IPS-18a (cell line): ENCODE measurements around the gene CHST3.
"Not testable (repeated sequence)": the region's sequence is repeated elsewhere in the genome, so short reads cannot be mapped to it uniquely, and the experiment has no call there.

Source experiments
- H3K27ac ChIP-seq: one replicate; pipeline ENCODE4 v1.5.1; 2013; ENCODE audit warnings: low read length
- H3K27me3 ChIP-seq: one replicate; pipeline ENCODE4 v1.6.1; 2013; ENCODE audit warnings: mild to moderate bottlenecking, low read length; ENCODE audit not compliant: control insufficient read depth, insufficient read depth
- H3K36me3 ChIP-seq: one replicate; pipeline ENCODE4 v1.6.1; 2013; ENCODE audit warnings: low read depth, low read length; ENCODE audit not compliant: control insufficient read depth
- H3K4me1 ChIP-seq: one replicate; pipeline ENCODE4 v1.6.1; 2013; ENCODE audit warnings: low read depth, low read length; ENCODE audit not compliant: control insufficient read depth
- H3K4me3 ChIP-seq: one replicate; pipeline ENCODE4 v1.5.1; 2013; ENCODE audit warnings: low read length
- H3K9ac ChIP-seq: one replicate; pipeline ENCODE4 v1.6.1; 2013; ENCODE audit warnings: mild to moderate bottlenecking, low read length, moderate library complexity
- H3K9me3 ChIP-seq: one replicate; pipeline ENCODE4 v1.6.1; 2013; ENCODE audit warnings: low read depth, low read length; ENCODE audit not compliant: control insufficient read depth

The CHST3 gene

GRCh38 chr10:71977614-71977903 lies 13.4 kb downstream of the CHST3 start:
- H3K4me1 ChIP-seq = not testable (repeated sequence)

GRCh38 chr10:71978476-71978875 lies 14.3 kb downstream of the CHST3 start:
- no peaks in the 10 kb centered on the region for H3K36me3 ChIP-seq
- no peak overlapping the region for H3K9ac ChIP-seq
- no peaks in the 10 kb centered on the region for H3K27me3 ChIP-seq
- H3K4me1 ChIP-seq = peaks cover 7% of the 10 kb centered on the region
- H3K9me3 ChIP-seq = no peaks in the 10 kb centered on the region
- H3K27ac ChIP-seq = no peak overlapping the region
- H3K4me3 ChIP-seq = no peak overlapping the region

More at GRCh38 chr10:71977614-71977903, 13.4 kb downstream of the CHST3 start:
- H3K27ac ChIP-seq, H3K36me3 ChIP-seq, H3K4me3 ChIP-seq, H3K27me3 ChIP-seq, H3K9me3 ChIP-seq, H3K9ac ChIP-seq: not testable (repeated sequence)

GRCh38 chr10:71978988-71979691 lies 14.9 kb downstream of the CHST3 start:
- peaks cover 7% of the 10 kb centered on the region for H3K4me1 ChIP-seq
- no peak overlapping the region for H3K4me3 ChIP-seq

GRCh38 chr10:71979692-71980062 lies 15.5 kb downstream of the CHST3 start:
- no peak overlapping the region for H3K27ac ChIP-seq
- no peak overlapping the region for H3K9ac ChIP-seq
- H3K27me3 ChIP-seq = no peaks in the 10 kb centered on the region
- H3K4me1 ChIP-seq = peaks cover 7% of the 10 kb centered on the region
- H3K9me3 ChIP-seq = no peaks in the 10 kb centered on the region
- no peak overlapping the region for H3K4me3 ChIP-seq
- no peaks in the 10 kb centered on the region for H3K36me3 ChIP-seq

More at GRCh38 chr10:71978988-71979691, 14.9 kb downstream of the CHST3 start:
- no peaks in the 10 kb centered on the region for H3K36me3 ChIP-seq
- no peaks in the 10 kb centered on the region for H3K27me3 ChIP-seq
- H3K9ac ChIP-seq = no peak overlapping the region
- H3K27ac ChIP-seq = no peak overlapping the region
- no peaks in the 10 kb centered on the region for H3K9me3 ChIP-seq

GRCh38 chr10:71980181-71981014 lies 16.2 kb downstream of the CHST3 start:
- no peak overlapping the region for H3K27ac ChIP-seq
- H3K9ac ChIP-seq = no peak overlapping the region
- H3K36me3 ChIP-seq = no peaks in the 10 kb centered on the region
- H3K27me3 ChIP-seq = no peaks in the 10 kb centered on the region
- no peaks in the 10 kb centered on the region for H3K9me3 ChIP-seq
- H3K4me3 ChIP-seq = no peak overlapping the region
- peaks cover 7% of the 10 kb centered on the region for H3K4me1 ChIP-seq

- Histone ChIP-seq H3K4me1 (peaks cover 7% of the 10 kb centered on the region), H3K9me3 (no peaks in the 10 kb centered on the region), H3K36me3 (no peaks in the 10 kb centered on the region), H3K4me3 (no peak overlapping the region), H3K27me3 (no peaks in the 10 kb centered on the region), H3K27ac (no peak overlapping the region), H3K9ac (no peak overlapping the region)
These were observed 17.1 kb downstream of the CHST3 start for GRCh38 chr10:71981015-71981875.

- no peak overlapping the region for H3K9ac ChIP-seq
- no peaks in the 10 kb centered on the region for H3K9me3 ChIP-seq
- H3K4me1 ChIP-seq = peaks cover 7% of the 10 kb centered on the region
- H3K4me3 ChIP-seq = no peak overlapping the region
- H3K36me3 ChIP-seq = no peaks in the 10 kb centered on the region
- H3K27me3 ChIP-seq = no peaks in the 10 kb centered on the region
- H3K27ac ChIP-seq = no peak overlapping the region
These were observed 17.7 kb downstream of the CHST3 start for GRCh38 chr10:71981876-71982230.

GRCh38 chr10:71982269-71983178 lies 18.3 kb downstream of the CHST3 start:
- no peaks in the 10 kb centered on the region for H3K36me3 ChIP-seq
- no peaks in the 10 kb centered on the region for H3K27me3 ChIP-seq
- no peak overlapping the region for H3K27ac ChIP-seq
- no peaks in the 10 kb centered on the region for H3K9me3 ChIP-seq
- H3K4me1 ChIP-seq = peaks cover 7% of the 10 kb centered on the region
- no peak overlapping the region for H3K9ac ChIP-seq
- no peak overlapping the region for H3K4me3 ChIP-seq

GRCh38 chr10:71984126-71984808 lies 20.1 kb downstream of the CHST3 start:
- peaks cover 3% of the 10 kb centered on the region for H3K4me1 ChIP-seq
- no peaks in the 10 kb centered on the region for H3K9me3 ChIP-seq
- H3K27me3 ChIP-seq = no peaks in the 10 kb centered on the region
- no peaks in the 10 kb centered on the region for H3K36me3 ChIP-seq
- H3K4me3 ChIP-seq = no peak overlapping the region
- H3K27ac ChIP-seq = no peak overlapping the region
- no peak overlapping the region for H3K9ac ChIP-seq

- no peak overlapping the region for H3K9ac ChIP-seq
- H3K4me1 ChIP-seq = peaks cover 3% of the 10 kb centered on the region
- H3K27me3 ChIP-seq = no peaks in the 10 kb centered on the region
- H3K36me3 ChIP-seq = no peaks in the 10 kb centered on the region
- no peak overlapping the region for H3K4me3 ChIP-seq
- H3K27ac ChIP-seq = no peak overlapping the region
- no peaks in the 10 kb centered on the region for H3K9me3 ChIP-seq
These were observed 20.7 kb downstream of the CHST3 start for GRCh38 chr10:71984809-71985388.
